Measurements from ENCODE around the gene SLC15A3. TPM values are rescaled to one million over a fixed set of nuclear protein-coding genes. Genes with fewer than 3 reads are reported as not detected.

Gene SLC15A3
- 10 to 100 TPM; 24.1 to 61.0 (median 29.9) TPM for total RNA-seq

GRCh38 chr11:60951904-60952741 is at the start of gene SLC15A3:
Gene SLC15A3 (minus strand): TSS chr11:60952176. CDS start chr11:60951551, 625 bp downstream.
- TF ChIP-seq POLR2AphosphoS5 (IDR thresholded peaks at IDR 0.05) (peak; percentile 29 to 48), EP300 (IDR thresholded peaks at IDR 0.05) (no peak), POLR2A (IDR thresholded peaks at IDR 0.05; ENCODE audit: low read depth) (no peak)
- intact Hi-C loops (cut with DNase I) = no loop called here
- no peak for DNase-seq (ENCODE audit: extremely low spot score)

GRCh38 chr11:61000426-61000825 is 48.5 kb upstream of the SLC15A3 start:
- H3K27ac ChIP-seq (replicated peaks in 1 of 4) = no peak overlapping the region
- 83% methylated on average over 11 of the region's 11 CpGs for WGBS
- TF ChIP-seq POLR2A (IDR thresholded peaks at IDR 0.05; ENCODE audit: low read depth) (no peak), CTCF (IDR thresholded peaks at IDR 0.05) (no peak), POLR2AphosphoS5 (IDR thresholded peaks at IDR 0.05) (no peak), EP300 (IDR thresholded peaks at IDR 0.05) (no peak)
- no peaks in the 10 kb centered on the region for H3K9me3 ChIP-seq
- H3K36me3 ChIP-seq = no peaks in the 10 kb centered on the region
- no peak overlapping the region for H3K4me3 ChIP-seq
- intact Hi-C loops (cut with DNase I) = no loop called here
- H3K4me1 ChIP-seq = peaks cover 3 to 21% (median 5%) of the 10 kb centered on the region in 4 donors
- DNase-seq (ENCODE audit: extremely low spot score) = no peak
- peaks cover 0 to 9% (median 0%) of the 10 kb centered on the region in 4 donors for H3K27me3 ChIP-seq

More at GRCh38 chr11:60951904-60952741, at the start of gene SLC15A3:
- Histone ChIP-seq H3K27me3 (no peaks in the 10 kb centered on the region), H3K4me3 (peak within 1 kb of the TSS; percentile 57 to 66 (median 59)), H3K9me3 (no peaks in the 10 kb centered on the region), H3K4me1 (peaks cover 11 to 53% (median 50%) of the 10 kb centered on the region in 4 donors), H3K27ac (replicated peaks in 1 of 4) (peak within 1 kb of the TSS; percentile 82 to 86 (median 85)), H3K36me3 (peaks cover 0 to 6% (median 0%) of the 10 kb centered on the region in 4 donors)
- 13% methylated on average over 22 of the region's 23 CpGs for WGBS

GRCh38 chr11:60996381-60997138 is 44.6 kb upstream of the SLC15A3 start:
- intact Hi-C loops (cut with DNase I) = no loop called here
- H3K27ac ChIP-seq (replicated peaks in 1 of 4) = no peak overlapping the region
- H3K4me3 ChIP-seq = no peak overlapping the region
- no peaks in the 10 kb centered on the region for H3K36me3 ChIP-seq
- no peaks in the 10 kb centered on the region for H3K9me3 ChIP-seq
- WGBS = 78% methylated on average over 4 of the region's 13 CpGs
- no peak for DNase-seq (ENCODE audit: extremely low spot score)
- H3K4me1 ChIP-seq = peaks cover 0 to 10% (median 1%) of the 10 kb centered on the region in 4 donors
- H3K27me3 ChIP-seq = peaks cover 0 to 8% (median 0%) of the 10 kb centered on the region in 4 donors
- no peak for TF ChIP-seq CTCF (IDR thresholded peaks at IDR 0.05)
- TF ChIP-seq POLR2AphosphoS5 (IDR thresholded peaks at IDR 0.05) = no peak
- TF ChIP-seq EP300 (IDR thresholded peaks at IDR 0.05) = no peak
- TF ChIP-seq POLR2A (IDR thresholded peaks at IDR 0.05; ENCODE audit: low read depth) = no peak

- Histone ChIP-seq H3K27ac (replicated peaks in 1 of 4) (no peak overlapping the region), H3K4me3 (no peak overlapping the region), H3K36me3 (no peaks in the 10 kb centered on the region), H3K27me3 (peaks cover 0 to 10% (median 0%) of the 10 kb centered on the region in 4 donors), H3K4me1 (peaks cover 0 to 10% (median 1%) of the 10 kb centered on the region in 4 donors), H3K9me3 (no peaks in the 10 kb centered on the region)
- no peak for DNase-seq (ENCODE audit: extremely low spot score)
- TF ChIP-seq POLR2AphosphoS5 (IDR thresholded peaks at IDR 0.05) (no peak), POLR2A (IDR thresholded peaks at IDR 0.05; ENCODE audit: low read depth) (no peak), EP300 (IDR thresholded peaks at IDR 0.05) (no peak), CTCF (IDR thresholded peaks at IDR 0.05) (no peak)
- intact Hi-C loops (cut with DNase I) = no loop called here
- 63% methylated on average over 6 of the region's 7 CpGs for WGBS
Measured at GRCh38 chr11:60995798-60996197, 43.8 kb upstream of the SLC15A3 start.

Data from esophagus muscularis mucosa (tissue), 4 donors.